A673 (cell line): ENCODE measurements around the gene CHTOP.

ENCODE experiments used
- EZH2 ChIP-seq: fragments of 200-600 bp; sonication (generic); IDR thresholded peaks from 2 replicates; pipeline ENCODE4 v1.6.1; 2017; ENCODE audit warnings: borderline replicate concordance, low read depth, mild to moderate bottlenecking, mixed read lengths, antibody characterized with exemption, low read length; ENCODE audit not compliant: poor library complexity, severe bottlenecking
- TF ChIP-seq, protein P1 (sequence below): fragments of 300-800, 200-600 bp; sonication (generic); conservative IDR thresholded peaks from 2 replicates; pipeline ENCODE4 v1.5.1; 2017; ENCODE audit warnings: low read depth, mild to moderate bottlenecking, antibody characterized with exemption, low read length, moderate library complexity, mixed read lengths

DNA sequence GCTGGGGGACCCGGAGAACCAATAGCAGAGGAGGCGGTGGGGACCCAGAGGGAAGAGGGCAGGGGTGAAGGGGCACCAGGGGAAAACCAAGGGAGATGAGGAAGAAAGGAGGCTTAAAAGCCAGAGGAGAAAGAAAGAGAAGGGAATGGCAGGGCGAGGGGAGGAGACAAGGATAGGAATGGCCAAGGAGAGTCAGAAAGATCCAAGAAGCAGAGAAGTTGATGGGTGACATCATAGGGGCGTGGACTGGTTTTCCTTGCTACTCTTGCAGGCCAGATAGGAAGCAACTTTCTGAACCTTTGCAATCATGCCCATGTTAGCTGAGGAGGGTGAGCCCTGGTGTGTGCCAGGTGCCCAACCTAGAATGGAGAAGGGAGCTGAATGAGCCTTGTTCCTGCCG, 50.0 kb downstream of the CHTOP start:
- TF ChIP-seq, protein P1, sequence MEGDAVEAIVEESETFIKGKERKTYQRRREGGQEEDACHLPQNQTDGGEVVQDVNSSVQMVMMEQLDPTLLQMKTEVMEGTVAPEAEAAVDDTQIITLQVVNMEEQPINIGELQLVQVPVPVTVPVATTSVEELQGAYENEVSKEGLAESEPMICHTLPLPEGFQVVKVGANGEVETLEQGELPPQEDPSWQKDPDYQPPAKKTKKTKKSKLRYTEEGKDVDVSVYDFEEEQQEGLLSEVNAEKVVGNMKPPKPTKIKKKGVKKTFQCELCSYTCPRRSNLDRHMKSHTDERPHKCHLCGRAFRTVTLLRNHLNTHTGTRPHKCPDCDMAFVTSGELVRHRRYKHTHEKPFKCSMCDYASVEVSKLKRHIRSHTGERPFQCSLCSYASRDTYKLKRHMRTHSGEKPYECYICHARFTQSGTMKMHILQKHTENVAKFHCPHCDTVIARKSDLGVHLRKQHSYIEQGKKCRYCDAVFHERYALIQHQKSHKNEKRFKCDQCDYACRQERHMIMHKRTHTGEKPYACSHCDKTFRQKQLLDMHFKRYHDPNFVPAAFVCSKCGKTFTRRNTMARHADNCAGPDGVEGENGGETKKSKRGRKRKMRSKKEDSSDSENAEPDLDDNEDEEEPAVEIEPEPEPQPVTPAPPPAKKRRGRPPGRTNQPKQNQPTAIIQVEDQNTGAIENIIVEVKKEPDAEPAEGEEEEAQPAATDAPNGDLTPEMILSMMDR: no peak
- TF ChIP-seq EZH2: no peak
